GM12878 (cell line): ENCODE data around the gene CXCR6.

Experiments used
- BHLHE40 ChIP-seq, 2 experiments: fragments of 450-650 bp in 1 of 2; IDR thresholded peaks; 2 replicates each; pipeline ENCODE4 v1.6.1; 2011 to 2017; ENCODE audit warnings: low read depth in 2 of 2, borderline replicate concordance in 1 of 2, improper control_type of control experiment in 1 of 2, low read length in 1 of 2, mild to moderate bottlenecking in 1 of 2
- CTCF ChIP-seq, 3 experiments: IDR thresholded peaks in 2 of 3; conservative IDR thresholded peaks in 1 of 3; 2 replicates each; pipeline ENCODE4 v1.5.1; 2011; ENCODE audit warnings: low read depth in 3 of 3, low read length in 3 of 3, mild to moderate bottlenecking in 3 of 3, control low read depth in 2 of 3, moderate library complexity in 2 of 3, inconsistent platforms in 1 of 3, mixed read lengths in 1 of 3; ENCODE audit not compliant: control insufficient read depth in 2 of 3, insufficient read depth in 1 of 3; ENCODE audit errors: extremely low read depth in 1 of 3
- EP300 ChIP-seq, 2 experiments: fragments of 150-350 bp in 1 of 2; IDR thresholded peaks; 2 replicates each; pipeline ENCODE4 v1.6.1; 2011 to 2012; ENCODE audit warnings: low read depth in 2 of 2, low read length in 2 of 2, borderline replicate concordance in 1 of 2, improper control_type of control experiment in 1 of 2, inconsistent platforms in 1 of 2; ENCODE audit not compliant: control insufficient read depth in 1 of 2
- FOXM1 ChIP-seq: IDR thresholded peaks from 2 replicates; pipeline ENCODE4 v1.6.1; 2012; ENCODE audit warnings: low read depth, mild to moderate bottlenecking, inconsistent platforms, low read length, moderate library complexity
- MAX ChIP-seq: IDR thresholded peaks from 2 replicates; pipeline ENCODE4 v1.6.1; 2012; ENCODE audit warnings: low read depth, low read length, improper control_type of control experiment
- ZNF24 ChIP-seq: fragments of 450-650 bp; IDR thresholded peaks from 2 replicates; pipeline ENCODE4 v1.6.1; 2017; ENCODE audit warnings: antibody characterized with exemption, mild to moderate bottlenecking

GRCh38 chr3:45978006-45978761 is 34.9 kb downstream of the CXCR6 start:
- TF ChIP-seq MAX = no peak
- no peak for TF ChIP-seq ZNF24
- no peak for TF ChIP-seq BHLHE40 (IDR thresholded peaks at IDR 0.05; ENCODE audit: borderline replicate concordance in 1 of 2, low read depth in 2 of 2, low read length in 1 of 2)
- TF ChIP-seq FOXM1 = no peak
- no peak for TF ChIP-seq CTCF (IDR thresholded peaks at IDR 0.05 in 2 of 3, conservative IDR thresholded peaks at IDR 0.05 in 1 of 3; ENCODE audit: control insufficient read depth in 2 of 3, extremely low read depth in 1 of 3, insufficient read depth in 1 of 3, low read depth in 3 of 3, low read length in 3 of 3)
- TF ChIP-seq EP300 (IDR thresholded peaks at IDR 0.05; ENCODE audit: borderline replicate concordance in 1 of 2, control insufficient read depth in 1 of 2, low read depth in 2 of 2, low read length in 2 of 2) = no peak
